Upper lobe of left lung (tissue), 6 donors: ENCODE data around the gene DAPL1. TPM values are rescaled to one million over a fixed set of nuclear protein-coding genes. Genes with fewer than 3 reads are reported as not detected.

Experiments used
- ATAC-seq, 2 donors: fragments of 200-7000 bp; cut with Tn5 transposase; one replicate each; pipeline ENCODE4 v1.9.1; 2022; ENCODE audit warnings: mild to moderate bottlenecking in 2 of 2, moderate library complexity in 2 of 2; ENCODE audit not compliant: low FRiP score in 2 of 2
- DNase-seq, 2 donors: peaks; one replicate each; pipeline ENCODE4 v3.0.0-alpha.2; 2019 to 2020
- H3K27ac ChIP-seq, 4 donors: fragments of 200-600 bp; sonication (generic); one replicate each; pipeline ENCODE4 v1.5.1; 2016 to 2019
- H3K27me3 ChIP-seq, 4 donors: fragments of 200-600 bp; sonication (generic); one replicate each; pipeline ENCODE4 v1.5.1; 2017 to 2019
- H3K36me3 ChIP-seq, 4 donors: fragments of 200-600 bp; sonication (generic); one replicate each; pipeline ENCODE4 v1.5.1; 2016 to 2019
- H3K4me1 ChIP-seq, 4 donors: fragments of 200-600 bp; sonication (generic); one replicate each; pipeline ENCODE4 v1.5.1; 2018 to 2019
- H3K4me3 ChIP-seq, 4 donors: fragments of 200-600 bp; sonication (generic); one replicate each; pipeline ENCODE4 v1.5.1; 2017 to 2019; ENCODE audit warnings: mild to moderate bottlenecking in 2 of 4, moderate library complexity in 1 of 4
- H3K9me3 ChIP-seq, 4 donors: fragments of 200-600 bp; sonication (generic); one replicate each; pipeline ENCODE4 v1.5.1; 2018 to 2019
- CTCF ChIP-seq, 6 experiments: fragments of 450-650 bp in 4 of 6; fragments of 200-600 bp in 2 of 6; sonication (generic) in 2 of 6; IDR thresholded peaks; one replicate each; pipeline ENCODE4 v1.5.1; 2016 to 2019; ENCODE audit warnings: antibody characterized with exemption in 6 of 6
- EP300 ChIP-seq, 4 donors: sonication (generic); formaldehyde crosslinking; IDR thresholded peaks; one replicate each; pipeline ENCODE4 v1.5.1; 2017; ENCODE audit warnings: antibody characterized with exemption in 4 of 4, control low read depth in 2 of 4
- POLR2A ChIP-seq, 4 donors: fragments of 450-650 bp; IDR thresholded peaks; one replicate each; pipeline ENCODE4 v1.5.1; 2016 to 2017; ENCODE audit warnings: antibody characterized with exemption in 4 of 4, mild to moderate bottlenecking in 2 of 4
- POLR2AphosphoS5 ChIP-seq, 2 donors: sonication (generic); formaldehyde crosslinking; IDR thresholded peaks; one replicate each; pipeline ENCODE4 v1.5.1; 2017; ENCODE audit warnings: antibody characterized with exemption in 2 of 2
- WGBS, 2 donors: methylation state at CpG; one replicate each; pipeline ENCODE4 v1.1.5; 2017 to 2018; 5-methylcytosine and 5-hydroxymethylcytosine counted together
- total RNA-seq, 6 donors: library from RNA; depleted of rRNA in 4 of 6; stranded (reverse); fragments of >200 nt in 4 of 6; gene quantifications; one replicate each; pipeline versions ENCODE4 v1.1.0 to v1.2.1, GENCODE V29; 2016 to 2021
- donor health status: DM: no; HTN: no; CAD: no; lungs with moderate emphysema.
- donor health status: DM: no; HTN: yes; CAD: no; lungs with severe emphysema.

Gene DAPL1
- total RNA-seq, 6 donors from 2014 or later: 0.43 TPM; not detected in 5

- H3K36me3 ChIP-seq: no peaks in the 10 kb centered on the region
- TF ChIP-seq POLR2A (IDR thresholded peaks at IDR 0.05): no peak
- no peak for TF ChIP-seq EP300 (IDR thresholded peaks at IDR 0.05)
- no peak for TF ChIP-seq POLR2AphosphoS5 (IDR thresholded peaks at IDR 0.05)
- TF ChIP-seq CTCF (IDR thresholded peaks at IDR 0.05): no peak
- DNase-seq: no peak
- H3K4me1 ChIP-seq: no peaks in the 10 kb centered on the region
- H3K27ac ChIP-seq: no peak overlapping the region
- no peaks in the 10 kb centered on the region for H3K27me3 ChIP-seq
- no peak for ATAC-seq
- H3K4me3 ChIP-seq: no peak overlapping the region
- no peaks in the 10 kb centered on the region for H3K9me3 ChIP-seq
- WGBS, 2 donors: 90 to 94% methylated on average over 2 of the region's 2 CpGs
Observed at GRCh38 chr2:158776231-158776630, 18.9 kb upstream of the DAPL1 start.

- Histone ChIP-seq H3K36me3 (no peaks in the 10 kb centered on the region), H3K4me3 (no peak overlapping the region), H3K9me3 (no peaks in the 10 kb centered on the region), H3K27me3 (no peaks in the 10 kb centered on the region), H3K27ac (no peak overlapping the region), H3K4me1 (no peaks in the 10 kb centered on the region)
- WGBS, 2 donors: 87 to 89% methylated on average over 3 of the region's 3 CpGs
- DNase-seq (no peak), ATAC-seq (no peak)
- TF ChIP-seq EP300 (IDR thresholded peaks at IDR 0.05) (no peak), CTCF (IDR thresholded peaks at IDR 0.05) (no peak), POLR2AphosphoS5 (IDR thresholded peaks at IDR 0.05) (no peak), POLR2A (IDR thresholded peaks at IDR 0.05) (no peak)
Observed at GRCh38 chr2:158777077-158777476, 18.0 kb upstream of the DAPL1 start.

GRCh38 chr2:158778243-158778642, 16.9 kb upstream of the DAPL1 start:
- Histone ChIP-seq H3K36me3 (no peaks in the 10 kb centered on the region), H3K27ac (no peak overlapping the region), H3K9me3 (no peaks in the 10 kb centered on the region), H3K4me3 (no peak overlapping the region), H3K27me3 (no peaks in the 10 kb centered on the region), H3K4me1 (no peaks in the 10 kb centered on the region)
- DNase-seq (no peak), ATAC-seq (no peak)
- no peak for TF ChIP-seq EP300 (IDR thresholded peaks at IDR 0.05)
- no peak for TF ChIP-seq CTCF (IDR thresholded peaks at IDR 0.05)
- TF ChIP-seq POLR2A (IDR thresholded peaks at IDR 0.05): no peak
- no peak for TF ChIP-seq POLR2AphosphoS5 (IDR thresholded peaks at IDR 0.05)
- WGBS, 2 donors: 79 to 81% methylated on average over 2 of the region's 2 CpGs

- H3K9me3 ChIP-seq: no peaks in the 10 kb centered on the region
- TF ChIP-seq CTCF (IDR thresholded peaks at IDR 0.05) (no peak), POLR2AphosphoS5 (IDR thresholded peaks at IDR 0.05) (no peak), POLR2A (IDR thresholded peaks at IDR 0.05) (no peak), EP300 (IDR thresholded peaks at IDR 0.05) (no peak)
- no peak overlapping the region for H3K4me3 ChIP-seq
- ATAC-seq (no peak), DNase-seq (no peak)
- no peaks in the 10 kb centered on the region for H3K27me3 ChIP-seq
- H3K4me1 ChIP-seq: no peaks in the 10 kb centered on the region
- WGBS, 2 donors: 67 to 90% methylated on average over 1 of the region's 1 CpG
- no peak overlapping the region for H3K27ac ChIP-seq
- no peaks in the 10 kb centered on the region for H3K36me3 ChIP-seq
Observed at GRCh38 chr2:158779621-158780020, 15.5 kb upstream of the DAPL1 start.

- ATAC-seq: no peak
Observed at GRCh38 chr2:158781353-158781961, 13.7 kb upstream of the DAPL1 start.

More at GRCh38 chr2:158781353-158781961, 13.7 kb upstream of the DAPL1 start:
- WGBS, 2 donors: 73 to 85% methylated on average over 4 of the region's 4 CpGs
- Histone ChIP-seq H3K4me3 (no peak overlapping the region), H3K9me3 (no peaks in the 10 kb centered on the region), H3K27me3 (no peaks in the 10 kb centered on the region), H3K4me1 (no peaks in the 10 kb centered on the region), H3K27ac (no peak overlapping the region), H3K36me3 (no peaks in the 10 kb centered on the region)
- TF ChIP-seq CTCF (IDR thresholded peaks at IDR 0.05) (no peak), EP300 (IDR thresholded peaks at IDR 0.05) (no peak), POLR2AphosphoS5 (IDR thresholded peaks at IDR 0.05) (no peak), POLR2A (IDR thresholded peaks at IDR 0.05) (no peak)
- DNase-seq: no peak
